ENCODE measurements around the gene MX2. TPM values are rescaled to one million over a fixed set of nuclear protein-coding genes. Genes with fewer than 3 reads are reported as not detected.

MX2 gene
- total RNA-seq, 1 donor from 2014 or later: 30.3 TPM

DNA sequence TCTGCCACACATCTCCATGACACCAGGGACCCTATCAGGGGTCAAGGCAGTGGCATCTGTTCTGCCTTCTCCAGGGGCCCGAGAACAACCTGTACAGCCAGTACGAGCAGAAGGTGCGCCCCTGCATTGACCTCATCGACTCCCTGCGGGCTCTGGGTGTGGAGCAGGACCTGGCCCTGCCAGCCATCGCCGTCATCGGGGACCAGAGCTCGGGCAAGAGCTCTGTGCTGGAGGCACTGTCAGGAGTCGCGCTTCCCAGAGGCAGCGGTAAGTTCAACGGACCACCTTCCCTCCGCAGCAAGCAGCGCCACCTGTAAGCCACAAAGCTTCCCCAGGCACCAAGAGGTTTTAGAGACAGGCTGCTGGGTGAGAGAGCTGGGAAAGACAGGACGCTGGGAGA lies 15.9 kb downstream of the MX2 start:
- intact Hi-C loops (cut with micrococcal nuclease): no loop called here

DNA sequence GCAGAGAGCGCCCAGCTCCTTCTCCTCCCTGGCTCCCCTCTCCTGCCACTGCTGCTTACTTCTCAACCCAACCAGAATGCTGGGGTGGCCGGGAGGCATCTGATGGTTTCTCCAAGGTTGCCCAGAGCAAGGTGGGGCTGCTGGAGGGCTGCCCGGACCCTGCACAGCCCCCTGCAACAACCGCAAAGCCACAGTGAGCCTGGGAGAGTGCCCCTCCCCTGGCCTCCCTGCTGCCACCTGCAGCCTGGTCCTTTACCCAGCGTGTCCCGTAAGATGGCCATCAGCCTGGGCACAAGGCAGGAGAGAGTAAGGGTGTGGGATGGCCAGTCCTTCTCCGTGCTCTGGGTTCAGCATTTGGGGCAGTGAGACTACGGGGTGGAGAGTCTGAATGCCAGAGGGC lies 17.0 kb downstream of the MX2 start:
- intact Hi-C loops (cut with micrococcal nuclease): no loop called here

DNA sequence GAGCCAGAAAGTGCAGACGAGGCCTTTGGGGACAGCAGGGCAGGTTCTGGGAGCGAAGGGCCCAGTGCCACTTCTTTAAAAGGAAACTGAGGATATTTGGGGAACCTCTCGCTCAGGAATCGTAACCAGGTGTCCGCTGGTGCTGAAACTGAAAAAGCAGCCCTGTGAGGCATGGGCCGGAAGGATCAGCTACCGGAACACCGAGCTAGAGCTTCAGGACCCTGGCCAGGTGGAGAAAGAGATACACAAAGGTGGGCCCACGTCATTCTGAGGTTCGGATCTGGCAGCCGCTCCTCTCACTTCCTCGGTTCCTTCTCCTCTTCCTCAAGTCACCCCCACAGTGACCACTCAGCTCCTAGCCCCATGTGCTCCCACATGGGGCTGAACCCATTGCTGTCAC lies 18.1 kb downstream of the MX2 start:
- intact Hi-C loops (cut with micrococcal nuclease): no loop called here

DNA sequence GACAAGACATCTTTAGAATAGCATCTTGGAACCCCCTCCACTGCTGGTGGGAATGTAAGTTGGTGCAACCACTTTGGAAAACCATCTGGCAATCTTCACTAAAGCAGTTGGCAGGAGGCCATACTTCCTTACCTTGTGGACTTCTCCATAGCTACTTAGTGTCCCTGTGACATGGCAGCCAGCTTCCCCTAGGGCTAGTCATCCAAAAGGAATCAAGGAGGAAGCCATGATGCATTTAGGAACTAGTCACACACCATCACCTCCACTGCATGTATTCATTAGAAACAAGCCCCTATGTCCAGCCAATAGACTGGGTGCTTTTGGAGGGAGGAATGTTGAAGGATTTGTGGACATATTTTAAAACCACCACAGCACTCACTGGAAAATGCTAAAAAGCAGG lies 19.9 kb downstream of the MX2 start:
- intact Hi-C loops (cut with micrococcal nuclease): no loop called here

DNA sequence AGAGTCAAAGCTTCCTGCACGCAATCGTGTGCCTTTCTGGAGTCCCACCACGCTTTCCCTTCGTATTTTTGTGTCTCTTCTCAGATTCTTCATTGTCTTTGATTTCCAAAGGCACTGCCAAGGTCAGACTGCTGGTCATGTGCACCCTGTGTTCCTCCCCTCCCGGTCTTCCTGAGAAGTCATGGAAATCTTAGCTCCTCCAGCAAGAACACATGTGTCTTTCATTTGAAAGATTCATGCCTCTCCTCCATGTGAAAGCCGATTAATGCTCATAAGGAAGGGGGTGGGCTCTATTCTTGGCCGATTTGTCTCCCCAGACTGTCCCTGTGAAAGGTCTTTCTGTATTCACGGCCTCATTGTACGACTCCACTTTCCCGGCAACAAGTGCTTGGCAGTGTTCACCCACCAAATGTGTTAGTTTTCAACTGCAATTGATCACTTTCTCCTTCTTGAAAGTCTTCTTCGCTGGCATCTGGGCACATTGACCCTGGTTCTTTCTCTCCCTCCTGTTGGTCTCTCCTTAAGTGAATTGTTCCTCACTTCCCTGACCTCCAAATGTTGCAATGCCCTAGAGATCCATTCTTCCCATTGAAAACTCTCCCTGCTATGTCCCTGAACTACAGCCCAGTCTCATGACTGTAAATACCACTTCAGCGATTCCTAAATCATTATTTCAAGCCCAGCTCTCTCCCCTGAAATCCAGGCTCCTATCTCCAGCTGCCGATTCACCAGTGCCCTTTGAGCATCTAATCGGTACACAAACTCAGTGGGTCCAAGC lies 25.4 kb downstream of the MX2 start:
- intact Hi-C loops (cut with micrococcal nuclease): no loop called here

DNA sequence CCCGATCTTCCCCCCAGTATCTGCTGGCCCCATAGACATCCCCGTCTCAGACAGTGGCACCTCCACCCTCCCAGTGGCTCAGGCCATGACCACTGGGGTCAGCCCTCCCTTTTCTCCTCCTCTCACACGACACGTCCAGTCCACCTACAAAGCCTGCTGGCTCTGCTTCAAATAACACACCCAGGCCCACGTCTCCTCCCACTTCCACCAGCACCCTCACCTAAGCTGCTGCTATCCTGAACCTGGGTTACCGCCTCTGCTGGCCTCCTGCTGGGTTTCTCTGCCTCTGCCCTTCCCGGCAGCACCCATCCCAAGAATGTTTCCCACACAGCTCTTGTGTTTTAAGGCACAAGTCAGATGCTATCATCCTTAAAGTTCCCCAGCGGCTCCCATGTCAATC lies 26.0 kb downstream of the MX2 start:
- intact Hi-C loops (cut with micrococcal nuclease): no loop called here

DNA sequence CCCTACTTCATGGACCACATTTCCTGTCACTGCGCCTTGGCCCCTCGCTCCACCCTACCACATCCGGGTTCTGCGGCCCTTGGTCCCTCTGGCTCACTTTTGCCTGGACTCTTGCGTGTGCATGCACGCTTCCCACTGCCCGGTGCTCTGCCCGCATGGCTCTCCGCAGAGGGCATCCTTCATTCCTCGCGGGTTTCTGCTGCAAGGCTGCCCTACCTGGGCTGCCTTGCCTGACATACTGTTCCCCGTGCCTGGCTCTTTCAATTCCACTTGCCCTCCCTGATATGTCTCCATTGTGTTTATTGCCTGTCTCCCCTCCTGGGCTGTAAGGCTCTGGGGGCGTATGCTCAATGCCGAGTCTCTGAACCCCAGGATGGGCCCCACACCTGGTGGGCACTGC lies 26.4 kb downstream of the MX2 start:
- intact Hi-C loops (cut with micrococcal nuclease): no loop called here

DNA sequence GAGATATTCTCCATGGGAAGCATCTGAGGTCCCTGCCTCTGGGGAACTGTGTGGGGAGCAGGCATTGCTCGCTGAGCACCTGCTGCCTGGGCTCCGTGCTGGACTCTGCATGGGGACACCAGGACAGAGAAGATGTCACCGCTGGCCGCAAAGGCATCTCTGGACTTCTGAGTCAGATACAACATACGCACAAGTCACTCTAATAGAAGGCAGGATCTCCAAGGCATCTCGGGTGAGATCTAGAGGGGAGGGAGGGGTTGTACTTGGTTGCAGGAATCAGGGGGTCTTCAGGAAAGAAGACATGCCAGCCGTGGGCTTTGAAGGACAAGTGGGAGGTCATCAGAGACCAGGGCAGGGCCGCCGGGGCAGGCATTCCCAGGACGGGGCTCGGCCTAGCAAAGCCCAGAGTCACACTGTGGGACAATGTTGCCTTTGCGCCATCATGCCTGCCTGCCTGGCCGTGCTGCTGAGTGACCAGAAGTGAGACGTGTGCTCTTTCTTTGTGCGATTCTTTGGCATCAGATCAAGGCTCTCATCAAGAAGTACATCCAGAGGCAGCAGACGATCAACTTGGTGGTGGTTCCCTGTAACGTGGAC lies 28.3 kb downstream of the MX2 start:
- intact Hi-C loops (cut with micrococcal nuclease): no loop called here

DNA sequence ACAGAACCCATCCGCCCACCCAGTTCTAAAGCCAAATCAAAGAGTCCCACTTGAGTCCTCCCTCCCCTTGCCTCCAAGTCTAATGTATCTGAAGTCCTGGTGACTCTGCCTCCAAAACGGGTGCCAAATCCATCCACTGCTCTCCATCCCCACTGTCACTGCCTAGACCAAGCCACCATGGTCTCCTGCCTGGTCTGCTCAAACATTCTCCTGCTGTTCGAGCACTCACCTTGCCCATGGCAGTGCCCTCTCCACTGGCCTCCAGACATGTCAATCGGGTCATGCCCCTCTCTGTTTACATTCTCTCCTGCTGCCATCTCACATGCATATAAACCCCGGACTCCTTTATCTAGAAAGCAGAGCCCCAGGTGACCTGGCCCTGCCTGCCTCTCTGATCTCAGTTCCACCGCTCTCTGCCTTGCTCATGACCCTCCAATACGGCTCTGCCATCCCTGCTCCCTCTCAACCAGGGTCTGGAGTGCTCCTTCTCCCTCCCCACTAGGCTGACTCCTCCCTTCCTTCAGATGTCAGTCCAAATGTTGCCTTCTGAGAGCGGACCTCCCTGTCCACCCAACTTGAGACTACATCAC lies 32.1 kb downstream of the MX2 start:
- intact Hi-C loops (cut with micrococcal nuclease): no loop called here

DNA sequence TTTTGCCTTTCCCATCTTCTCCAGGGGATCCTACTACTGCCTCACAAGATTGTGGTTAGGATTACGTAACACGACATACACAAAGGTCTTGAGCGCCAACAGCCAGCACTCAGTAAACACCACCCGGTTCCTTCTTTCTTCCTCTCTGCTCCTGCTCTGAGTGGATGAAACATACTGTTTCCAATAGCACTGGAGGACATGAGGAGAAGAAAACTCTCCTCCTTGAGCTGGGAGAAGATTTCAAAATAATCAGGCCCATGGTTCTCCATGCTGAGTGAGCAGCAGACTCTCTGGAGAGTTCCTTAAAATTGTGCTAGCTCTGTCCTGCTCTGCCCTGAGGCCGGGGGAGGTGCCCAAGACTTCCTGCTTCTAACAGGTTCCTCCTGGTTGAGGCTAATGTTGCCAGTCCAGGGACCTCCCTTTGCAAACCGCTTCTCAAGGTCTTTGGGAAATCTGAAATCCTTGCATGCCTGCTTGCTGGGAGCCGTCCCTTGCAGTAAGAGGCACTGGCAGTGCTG lies 34.8 kb downstream of the MX2 start:
- intact Hi-C loops (cut with micrococcal nuclease): no loop called here

DNA sequence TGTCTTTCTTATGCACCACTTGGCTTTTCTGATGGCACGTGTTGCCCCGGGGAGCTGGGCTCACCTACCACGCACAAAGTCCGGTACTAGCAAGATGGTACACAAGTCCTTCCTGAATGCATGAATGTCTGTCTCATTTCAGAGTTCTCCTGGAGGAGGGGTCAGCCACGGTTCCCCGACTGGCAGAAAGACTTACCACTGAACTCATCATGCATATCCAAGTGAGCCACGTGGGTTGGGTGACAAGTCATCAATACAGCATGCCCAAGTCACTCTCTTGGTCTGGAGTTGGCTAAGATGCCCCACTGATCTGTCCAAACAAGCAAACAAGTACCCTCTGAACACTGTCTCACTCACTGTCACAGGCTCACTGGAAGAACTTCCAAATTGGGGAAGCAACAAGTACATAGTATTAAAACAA lies 35.7 kb downstream of the MX2 start:
- intact Hi-C loops (cut with micrococcal nuclease): no loop called here

DNA sequence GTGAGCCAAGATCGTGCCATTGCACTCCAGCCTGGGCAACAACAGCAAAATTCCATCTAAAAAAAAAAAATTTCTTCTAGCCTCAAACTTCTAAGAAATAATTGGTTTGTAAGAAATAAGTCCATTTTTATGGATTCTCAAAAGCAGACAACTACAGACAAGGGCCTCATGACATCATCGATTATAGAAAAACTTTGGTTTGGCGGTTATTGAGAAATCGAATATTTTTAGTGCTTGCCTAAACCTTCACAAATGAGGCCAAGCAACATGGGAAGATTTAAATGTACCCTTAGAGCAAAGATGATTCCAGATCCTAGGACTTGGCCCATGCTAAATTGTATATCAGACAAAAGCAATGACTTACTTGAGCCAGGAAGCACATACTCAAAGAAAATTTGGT lies 36.4 kb downstream of the MX2 start:
- intact Hi-C loops (cut with micrococcal nuclease): no loop called here

DNA sequence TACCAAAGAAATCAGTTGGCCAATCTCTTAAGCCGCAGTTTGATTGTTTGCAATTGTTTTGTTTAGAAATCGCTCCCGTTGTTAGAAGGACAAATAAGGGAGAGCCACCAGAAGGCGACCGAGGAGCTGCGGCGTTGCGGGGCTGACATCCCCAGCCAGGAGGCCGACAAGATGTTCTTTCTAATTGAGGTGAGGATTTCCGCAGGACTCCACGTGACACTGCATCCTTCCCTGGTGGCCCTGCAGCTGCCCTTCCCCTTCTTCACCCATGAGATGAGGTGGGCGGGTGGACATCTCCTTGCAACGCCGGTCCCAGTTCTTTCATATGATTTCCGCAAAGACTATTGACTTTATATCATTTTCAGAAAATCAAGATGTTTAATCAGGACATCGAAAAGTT lies 37.0 kb downstream of the MX2 start:
- intact Hi-C loops (cut with micrococcal nuclease): no loop called here

DNA sequence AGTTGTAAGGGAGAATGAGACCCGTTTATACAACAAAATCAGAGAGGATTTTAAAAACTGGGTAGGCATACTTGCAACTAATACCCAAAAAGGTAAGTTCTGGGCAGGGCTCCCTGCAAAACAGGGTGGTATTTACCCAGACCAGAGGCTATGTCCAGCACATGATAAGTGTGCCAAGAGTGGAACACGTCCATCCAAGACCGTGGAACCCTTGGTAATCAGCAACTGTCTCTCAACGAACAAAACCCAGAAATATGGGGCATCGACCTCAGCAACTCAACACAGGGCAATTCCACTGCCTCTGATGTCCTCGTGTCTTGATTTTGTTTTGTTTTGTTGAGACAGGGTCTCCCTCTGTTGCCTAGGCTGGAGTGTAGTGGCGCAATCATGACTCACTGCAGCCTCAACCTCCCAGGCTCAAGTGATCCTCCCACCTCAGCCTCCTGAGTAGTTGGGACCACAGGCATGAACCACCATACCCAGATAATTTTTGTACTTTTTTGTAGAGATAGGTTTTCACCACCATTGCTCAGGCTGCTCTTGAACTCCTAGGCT lies 37.5 kb downstream of the MX2 start:
- intact Hi-C loops (cut with micrococcal nuclease): no loop called here

DNA sequence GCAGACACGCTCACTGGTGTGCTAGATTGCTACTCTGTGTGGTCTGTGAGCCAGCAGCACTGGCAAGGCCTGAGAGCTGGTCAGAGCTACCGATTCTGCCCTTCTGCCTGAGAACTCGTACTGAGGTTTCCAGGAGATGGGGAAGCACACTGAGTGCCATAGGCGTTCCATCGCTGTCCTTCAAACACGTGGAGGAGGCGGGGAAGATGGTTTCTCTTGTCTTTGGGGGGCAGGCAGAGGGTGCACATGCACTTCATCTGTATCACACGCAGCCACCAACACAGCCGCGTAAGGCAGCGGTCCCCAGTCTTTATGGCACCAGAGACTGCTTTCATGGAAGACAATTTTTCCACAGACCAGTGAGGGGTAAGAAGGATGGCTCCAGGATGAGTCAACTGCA lies 40.4 kb downstream of the MX2 start:
- intact Hi-C loops (cut with micrococcal nuclease): no loop called here

DNA sequence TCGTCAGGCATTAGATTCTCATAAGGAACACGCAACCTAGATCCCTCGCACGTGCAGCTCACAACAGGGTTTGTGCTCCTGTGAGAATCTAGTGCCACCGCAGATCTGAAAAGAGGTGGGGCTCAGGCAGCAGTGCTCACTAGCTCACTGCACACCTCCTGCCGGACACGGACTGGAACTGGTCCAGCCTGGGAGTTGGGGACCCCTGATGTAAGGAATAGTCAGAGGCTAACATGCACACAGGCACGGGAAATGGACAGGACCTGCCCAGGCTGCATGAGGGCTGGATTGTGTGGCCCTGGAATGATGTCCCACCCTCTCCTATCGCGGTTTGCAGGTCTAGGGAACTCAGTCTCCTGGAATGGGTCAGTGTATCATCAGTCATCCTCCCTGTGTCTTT lies 41.0 kb downstream of the MX2 start:
- intact Hi-C loops (cut with micrococcal nuclease): no loop called here

DNA sequence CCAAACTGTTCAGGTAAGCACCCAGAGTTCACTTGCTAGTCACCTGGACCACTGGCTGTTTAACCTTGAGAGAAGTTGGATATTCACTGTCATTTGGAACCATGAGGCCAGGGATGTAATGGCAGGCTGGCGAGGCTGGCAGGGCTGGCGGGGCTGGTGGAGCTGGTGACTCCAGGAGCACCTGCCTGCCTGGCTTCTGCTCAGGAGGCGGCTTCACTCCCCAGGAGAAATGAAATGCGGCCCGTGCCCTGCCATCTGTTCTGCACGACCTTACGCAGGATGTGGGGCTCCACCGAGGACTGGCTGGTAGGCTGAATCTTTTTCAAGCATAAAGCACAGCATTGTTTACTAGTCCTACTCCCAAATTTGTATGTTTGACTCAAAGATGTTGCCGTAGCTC lies 41.5 kb downstream of the MX2 start:
- intact Hi-C loops (cut with micrococcal nuclease): no loop called here

DNA sequence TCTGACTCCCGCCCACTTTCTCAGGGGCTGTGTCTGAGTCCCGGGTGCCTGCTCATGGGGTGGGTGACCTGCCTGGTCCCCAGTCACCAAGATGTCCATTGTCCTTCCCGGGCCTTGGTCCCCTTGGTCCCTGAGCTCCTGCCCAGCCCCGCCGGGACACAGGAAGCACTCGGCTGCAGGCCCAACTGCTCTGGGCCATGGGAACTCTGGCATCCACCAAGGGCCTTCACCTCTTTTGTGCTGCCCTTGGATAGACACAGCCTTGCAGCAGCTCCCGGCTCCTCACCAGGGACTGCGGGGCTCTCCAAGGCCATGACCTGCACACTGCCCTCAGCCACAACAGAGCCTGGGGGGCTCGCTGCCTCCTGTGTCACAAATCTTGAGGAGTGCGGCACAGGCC lies 42.1 kb downstream of the MX2 start:
- intact Hi-C loops (cut with micrococcal nuclease): no loop called here

DNA sequence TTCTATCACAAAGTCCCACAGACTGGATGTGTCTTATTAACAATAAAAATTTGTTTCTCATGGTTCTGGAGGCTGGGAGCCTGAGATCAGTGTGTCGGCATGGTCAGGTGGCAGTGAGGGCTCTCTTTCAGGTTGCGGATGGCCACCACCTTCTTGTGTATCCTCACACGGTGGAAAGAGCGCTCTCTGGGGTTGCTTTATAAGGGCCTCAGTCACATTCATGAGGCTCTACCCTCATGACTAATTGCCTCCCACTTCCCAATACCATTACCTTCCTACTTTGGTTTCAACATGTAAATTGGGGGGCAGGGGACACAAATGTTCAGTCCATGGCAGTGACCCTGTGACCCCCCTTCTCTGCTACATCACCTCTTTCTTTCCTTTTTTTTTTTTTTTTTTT lies 43.5 kb downstream of the MX2 start:
- intact Hi-C loops (cut with micrococcal nuclease): no loop called here

DNA sequence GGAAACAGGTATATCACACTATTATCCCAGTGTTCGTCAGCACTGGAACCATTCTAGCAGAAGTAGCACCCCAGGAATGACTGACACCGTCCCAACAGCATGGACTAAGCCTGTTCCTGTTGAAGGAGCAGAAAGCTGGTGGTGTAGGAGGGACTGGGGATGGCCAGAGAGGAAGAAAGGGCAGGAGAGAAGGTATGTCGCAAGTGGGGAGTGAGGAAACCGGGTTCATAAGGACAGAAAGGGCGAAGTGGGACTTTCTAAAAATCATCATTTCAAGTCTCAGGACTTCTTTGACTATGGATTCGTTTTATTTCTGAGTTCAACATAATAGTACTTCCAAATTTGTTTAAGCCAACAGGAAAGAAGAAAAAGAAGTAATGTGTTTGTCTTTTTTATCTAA lies 44.5 kb downstream of the MX2 start:
- intact Hi-C loops (cut with micrococcal nuclease): no loop called here

DNA sequence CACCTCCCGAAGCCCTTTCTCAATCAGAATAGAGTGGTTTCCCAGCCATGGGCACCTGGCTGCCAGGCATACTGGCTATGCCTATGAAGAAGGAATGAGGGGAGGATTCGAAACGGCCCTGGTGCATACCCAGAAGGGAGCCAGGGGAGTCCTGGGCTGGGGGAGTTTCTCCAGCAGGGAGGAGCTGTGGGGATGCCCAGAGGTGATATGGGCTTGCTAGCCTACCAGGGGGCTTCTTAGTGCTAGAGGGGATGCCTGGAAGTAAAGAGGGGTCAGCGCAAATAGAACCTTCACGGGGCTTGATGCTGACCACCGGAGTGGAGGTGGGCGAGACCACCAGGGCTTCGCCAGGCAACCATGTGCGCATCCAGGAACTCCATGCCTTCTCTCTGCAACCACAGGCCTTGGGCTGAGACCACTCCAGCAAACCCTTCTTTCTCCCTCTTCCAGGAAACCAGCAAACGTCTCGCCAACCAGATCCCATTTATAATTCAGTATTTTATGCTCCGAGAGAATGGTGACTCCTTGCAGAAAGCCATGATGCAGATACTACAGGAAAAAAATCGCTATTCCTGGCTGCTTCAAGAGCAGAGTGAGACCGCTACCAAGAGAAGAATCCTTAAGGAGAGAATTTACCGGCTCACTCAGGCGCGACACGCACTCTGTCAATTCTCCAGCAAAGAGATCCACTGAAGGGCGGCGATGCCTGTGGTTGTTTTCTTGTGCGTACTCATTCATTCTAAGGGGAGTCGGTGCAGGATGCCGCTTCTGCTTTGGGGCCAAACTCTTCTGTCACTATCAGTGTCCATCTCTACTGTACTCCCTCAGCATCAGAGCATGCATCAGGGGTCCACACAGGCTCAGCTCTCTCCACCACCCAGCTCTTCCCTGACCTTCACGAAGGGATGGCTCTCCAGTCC lies 46.0 kb downstream of the MX2 start:
- intact Hi-C loops (cut with micrococcal nuclease): no loop called here

Measured in T-helper 2 cell treated with Interferon-gamma antibody and Interleukin-4, amounts not matched to agents 100 ng/mL and 5 ng/mL, for 36 hours (primary cell).